ENCODE measurements around the gene CYB561D2. TPM values are rescaled to one million over a fixed set of nuclear protein-coding genes. Genes with fewer than 3 reads are reported as not detected.
A peak's percentile ranks its signal among the peaks of the same experiment; 100 is the strongest.

CYB561D2 gene
- total and polyA plus RNA-seq, 2 donors (not counting 3 experiments of a cell fraction or from before 2014, with no cell fraction given): 13.6 to 46.0 TPM

GRCh38 chr3:50324351-50325112 is 26.1 kb upstream of the CYB561D2 start:
- no peaks in the 10 kb centered on the region for H3K9me1 ChIP-seq (replicated peaks; ENCODE audit: control insufficient read depth, extremely low read depth, insufficient read depth, low read length)
- peaks cover 45% of the 10 kb centered on the region for H3K4me1 ChIP-seq (ENCODE audit: control insufficient read depth, extremely low read depth, insufficient read depth, low read length)
- peaks cover 2 to 19% of the 10 kb centered on the region in 2 experiments for H3K36me3 ChIP-seq (ENCODE audit: control insufficient read depth in 2 of 2, extremely low read depth in 1 of 2, insufficient read depth in 2 of 2, low read length in 2 of 2)
- H3K9ac ChIP-seq (replicated peaks; ENCODE audit: extremely low read depth, insufficient read depth, low read length): peak overlapping the region; percentile 83
- FAIRE-seq (no peak), DNase-seq (ENCODE audit: low read depth, low spot score) (peak; percentile 76)
- intact Hi-C loops (cut with micrococcal nuclease) (loop anchor here (1.0 to 2.0 kb wide), 3 partner anchors 50 to 129 kb away; no protein-coding TSS in a partner anchor), dilution Hi-C loops (cut with MboI; ENCODE audit: extremely low pct_ligation_motif_present, low sequenced_read_pairs) (no loop called here)
- BruUV-seq (replicated peaks): no TSS peak
- H2AFZ ChIP-seq (ENCODE audit: low read depth, low read length): no peak overlapping the region
- peak overlapping the region; percentile 59 for H3K4me2 ChIP-seq (ENCODE audit: insufficient read depth, low read length)
- peaks cover 34% of the 10 kb centered on the region for H3K79me2 ChIP-seq (ENCODE audit: control insufficient read depth, insufficient read depth, low read length)
- H3K4me3 ChIP-seq (replicated peaks in 1 of 3; ENCODE audit: insufficient read depth in 1 of 3, low read depth in 1 of 3, low read length in 3 of 3): no peak overlapping the region
- no peaks in the 10 kb centered on the region for H3K27me3 ChIP-seq (ENCODE audit: control insufficient read depth in 2 of 2, insufficient read depth in 2 of 2, low read length in 2 of 2)
- ChIA-PET CTCF (interaction anchor here (0.6 to 4.3 kb wide), 24 partner anchors 8 to 218 kb away, joined by 3 to 66 read pairs (median 7); partner anchors contain the start of genes CYB561D2, HYAL1, HYAL3 and IFRD2), POLR2A (interaction anchor here (5.1 kb wide), 1 partner anchor 11 kb away, joined by 38 read pairs; no protein-coding TSS in a partner anchor)
- no peak for TF ChIP-seq FOS (IDR thresholded peaks at IDR 0.05; ENCODE audit: borderline replicate concordance, insufficient read depth, low read length)
- peak; percentile 57 for TF ChIP-seq POLR2A (IDR thresholded peaks at IDR 0.05; ENCODE audit: low read depth, low read length)
- TF ChIP-seq, protein P1, sequence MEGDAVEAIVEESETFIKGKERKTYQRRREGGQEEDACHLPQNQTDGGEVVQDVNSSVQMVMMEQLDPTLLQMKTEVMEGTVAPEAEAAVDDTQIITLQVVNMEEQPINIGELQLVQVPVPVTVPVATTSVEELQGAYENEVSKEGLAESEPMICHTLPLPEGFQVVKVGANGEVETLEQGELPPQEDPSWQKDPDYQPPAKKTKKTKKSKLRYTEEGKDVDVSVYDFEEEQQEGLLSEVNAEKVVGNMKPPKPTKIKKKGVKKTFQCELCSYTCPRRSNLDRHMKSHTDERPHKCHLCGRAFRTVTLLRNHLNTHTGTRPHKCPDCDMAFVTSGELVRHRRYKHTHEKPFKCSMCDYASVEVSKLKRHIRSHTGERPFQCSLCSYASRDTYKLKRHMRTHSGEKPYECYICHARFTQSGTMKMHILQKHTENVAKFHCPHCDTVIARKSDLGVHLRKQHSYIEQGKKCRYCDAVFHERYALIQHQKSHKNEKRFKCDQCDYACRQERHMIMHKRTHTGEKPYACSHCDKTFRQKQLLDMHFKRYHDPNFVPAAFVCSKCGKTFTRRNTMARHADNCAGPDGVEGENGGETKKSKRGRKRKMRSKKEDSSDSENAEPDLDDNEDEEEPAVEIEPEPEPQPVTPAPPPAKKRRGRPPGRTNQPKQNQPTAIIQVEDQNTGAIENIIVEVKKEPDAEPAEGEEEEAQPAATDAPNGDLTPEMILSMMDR (IDR thresholded peaks at IDR 0.05; ENCODE audit: extremely low read depth in 1 of 2, insufficient read depth in 1 of 2, low read depth in 1 of 2, low read length in 2 of 2): peak; percentile 89 to 91
- H4K20me1 ChIP-seq (replicated peaks; ENCODE audit: control insufficient read depth, extremely low read depth, insufficient read depth, low read length): no peaks in the 10 kb centered on the region
- H3K9me3 ChIP-seq (replicated peaks; ENCODE audit: control insufficient read depth, insufficient read depth, low read length): no peaks in the 10 kb centered on the region
- H3K27ac ChIP-seq (ENCODE audit: insufficient read depth, low read depth, low read length): peak overlapping the region; percentile 99

DNA sequence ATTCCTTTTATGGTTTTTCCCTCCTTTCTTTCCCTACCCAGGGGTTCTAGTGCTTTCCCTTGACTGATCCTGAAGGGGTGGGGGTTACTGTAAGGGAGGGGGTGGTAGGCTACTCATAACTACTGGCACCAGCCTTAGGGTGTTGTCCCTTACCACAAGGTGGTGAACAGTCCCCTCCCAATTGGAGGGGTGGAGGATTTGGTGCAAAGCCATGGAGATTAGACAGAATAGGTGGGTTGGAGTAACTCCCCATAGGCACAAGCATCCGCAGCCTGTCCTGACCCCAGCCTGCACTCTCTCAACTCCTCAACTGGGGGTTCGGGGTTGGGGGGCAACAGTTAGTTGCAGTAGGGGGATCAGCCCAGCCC is 25.6 kb upstream of the CYB561D2 start:
- FAIRE-seq (no peak), DNase-seq (ENCODE audit: low read depth, low spot score) (no peak)
- Histone ChIP-seq H4K20me1 (replicated peaks; ENCODE audit: control insufficient read depth, extremely low read depth, insufficient read depth, low read length) (no peaks in the 10 kb centered on the region), H3K9me1 (replicated peaks; ENCODE audit: control insufficient read depth, extremely low read depth, insufficient read depth, low read length) (no peaks in the 10 kb centered on the region), H3K36me3 (ENCODE audit: control insufficient read depth in 2 of 2, extremely low read depth in 1 of 2, insufficient read depth in 2 of 2, low read length in 2 of 2) (peaks cover 4 to 20% of the 10 kb centered on the region in 2 experiments), H3K9ac (replicated peaks; ENCODE audit: extremely low read depth, insufficient read depth, low read length) (no peak overlapping the region), H3K27ac (ENCODE audit: insufficient read depth, low read depth, low read length) (no peak overlapping the region), H3K4me1 (ENCODE audit: control insufficient read depth, extremely low read depth, insufficient read depth, low read length) (peaks cover 39% of the 10 kb centered on the region), H3K79me2 (ENCODE audit: control insufficient read depth, insufficient read depth, low read length) (peaks cover 29% of the 10 kb centered on the region), H3K4me2 (ENCODE audit: insufficient read depth, low read length) (no peak overlapping the region), H3K27me3 (ENCODE audit: control insufficient read depth in 2 of 2, insufficient read depth in 2 of 2, low read length in 2 of 2) (no peaks in the 10 kb centered on the region), H3K4me3 (replicated peaks in 1 of 3; ENCODE audit: insufficient read depth in 1 of 3, low read depth in 1 of 3, low read length in 3 of 3) (no peak overlapping the region), H2AFZ (ENCODE audit: low read depth, low read length) (no peak overlapping the region), H3K9me3 (replicated peaks; ENCODE audit: control insufficient read depth, insufficient read depth, low read length) (no peaks in the 10 kb centered on the region)
- intact Hi-C loops (cut with micrococcal nuclease): loop anchor here (2.0 kb wide), 1 partner anchor 98 kb away; no protein-coding TSS in a partner anchor
- ChIA-PET POLR2A (no interaction called here), CTCF (interaction anchor here (0.8 to 4.3 kb wide), 12 partner anchors 11 to 217 kb away, joined by 3 to 66 read pairs (median 18); partner anchors contain the start of genes HYAL1, HYAL3, IFRD2 and NAA80)
- no TSS peak for BruUV-seq (replicated peaks)
- TF ChIP-seq MYC (IDR thresholded peaks at IDR 0.05; ENCODE audit: low read depth, low read length) (no peak), POLR2AphosphoS5 (IDR thresholded peaks at IDR 0.05; ENCODE audit: insufficient read depth, low read depth, low read length) (no peak), FOS (IDR thresholded peaks at IDR 0.05; ENCODE audit: borderline replicate concordance, insufficient read depth, low read length) (no peak), POLR2A (IDR thresholded peaks at IDR 0.05; ENCODE audit: low read depth, low read length) (no peak), GATA2 (IDR thresholded peaks at IDR 0.05; ENCODE audit: insufficient read depth, insufficient read length, low read depth, low read length) (no peak), EZH2 (IDR thresholded peaks at IDR 0.05; ENCODE audit: borderline replicate concordance, low read depth, low read length, severe bottlenecking) (no peak), JUN (IDR thresholded peaks at IDR 0.05; ENCODE audit: borderline replicate concordance, insufficient read depth, insufficient read length, low read depth) (no peak)
- TF ChIP-seq, protein P2, sequence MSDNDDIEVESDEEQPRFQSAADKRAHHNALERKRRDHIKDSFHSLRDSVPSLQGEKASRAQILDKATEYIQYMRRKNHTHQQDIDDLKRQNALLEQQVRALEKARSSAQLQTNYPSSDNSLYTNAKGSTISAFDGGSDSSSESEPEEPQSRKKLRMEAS (IDR thresholded peaks at IDR 0.05; ENCODE audit: insufficient read depth, insufficient read length): no peak
- TF ChIP-seq, protein P1 (IDR thresholded peaks at IDR 0.05; ENCODE audit: extremely low read depth in 1 of 2, insufficient read depth in 1 of 2, low read depth in 1 of 2, low read length in 2 of 2): no peak
- dilution Hi-C loops (cut with MboI; ENCODE audit: extremely low pct_ligation_motif_present, low sequenced_read_pairs): no loop called here
